Stomach (tissue), 9 donors: Measurements from ENCODE around the gene POLD4. TPM values are rescaled to one million over a fixed set of nuclear protein-coding genes. Genes with fewer than 3 reads are reported as not detected.

Experiments
- DNase-seq, 2 donors: peaks; one replicate each; pipeline versions ENCODE4 v3.0.0 to v3.0.0-alpha.2; 2013 to 2019
- H3K27ac ChIP-seq, 5 donors: fragments of 200-600 bp in 4 of 5; sonication (generic) in 4 of 5; one replicate each; pipeline ENCODE4 v1.5.1; 2013 to 2019; ENCODE audit warnings: mild to moderate bottlenecking in 1 of 5, moderate library complexity in 1 of 5
- H3K27me3 ChIP-seq, 3 donors: fragments of 200-600 bp; sonication (generic); one replicate each; pipeline ENCODE4 v1.5.1; 2017 to 2019; ENCODE audit warnings: mixed run types in 1 of 3
- H3K36me3 ChIP-seq, 4 donors: fragments of 200-600 bp; sonication (generic); 1 replicate in 3 of 4; 2 replicates in 1 of 4; pipeline ENCODE4 v1.5.1; 2016 to 2019
- H3K4me1 ChIP-seq, 4 donors: fragments of 200-600 bp; sonication (generic); one replicate each; pipeline ENCODE4 v1.5.1; 2016 to 2019
- H3K4me3 ChIP-seq, 4 donors: fragments of 200-600 bp; sonication (generic) in 3 of 4; one replicate each; pipeline ENCODE4 v1.5.1; 2016 to 2019; ENCODE audit warnings: mild to moderate bottlenecking in 1 of 4
- H3K9me3 ChIP-seq, 4 donors: fragments of 200-600 bp; sonication (generic); one replicate each; pipeline ENCODE4 v1.5.1; 2016 to 2019
- CTCF ChIP-seq, 7 experiments: fragments of 450-650 bp in 4 of 7; fragments of 200-600 bp in 3 of 7; sonication (generic) in 3 of 7; IDR thresholded peaks; one replicate each; pipeline ENCODE4 v1.5.1; 2016 to 2019; ENCODE audit warnings: antibody characterized with exemption in 7 of 7, control low read depth in 2 of 7, mild to moderate bottlenecking in 1 of 7
- EP300 ChIP-seq: sonication (generic); formaldehyde crosslinking; IDR thresholded peaks from one replicate; pipeline ENCODE4 v1.6.1; 2017; ENCODE audit warnings: antibody characterized with exemption
- POLR2A ChIP-seq, 4 donors: fragments of 450-650 bp; IDR thresholded peaks; one replicate each; pipeline ENCODE4 v1.6.1; 2016; ENCODE audit warnings: antibody characterized with exemption in 4 of 4, control low read depth in 2 of 4, mild to moderate bottlenecking in 1 of 4, moderate library complexity in 1 of 4
- POLR2AphosphoS5 ChIP-seq, 3 donors: sonication (generic); formaldehyde crosslinking; IDR thresholded peaks; one replicate each; pipeline ENCODE4 v1.6.1; 2016; ENCODE audit warnings: antibody characterized with exemption in 3 of 3
- WGBS, 5 donors: extraction: QIAGEN DNeasy Blood & Tissue Kit in 3 of 5; methylation state at CpG; one replicate each; pipeline versions ENCODE4 v1.1.5 to v1.1.7; 2013 to 2018; 5-methylcytosine and 5-hydroxymethylcytosine counted together
- intact Hi-C: fragments of 100-400 bp; cut with DNase I; formaldehyde crosslinking; loops from one replicate; pipeline ENCODE4 v1.15.1; 2023; ENCODE audit warnings: low total_unique reads
- polyA plus RNA-seq, 3 donors: library from polyadenylated mRNA; stranded (reverse); fragments of 200-250 nt; gene quantifications; one replicate each; pipeline ENCODE4 v1.2.3, GENCODE V29; 2013
- total RNA-seq, 5 donors: library from RNA; depleted of rRNA; stranded (reverse); fragments of >200 nt; gene quantifications; one replicate each; pipeline versions ENCODE4 v1.1.0 to v1.2.3, GENCODE V29; 2014 to 2016
- donor health status: healthy with polysubstance abuse.
- donor health status: Bipolar disorder and iron deficiency.
- donor health status: healthy.

POLD4 gene
- total and polyA plus RNA-seq, 8 donors: 13.8 to 316 (median 109) TPM

GRCh38 chr11:67314218-67314617, 39.1 kb downstream of the POLD4 start:
- Histone ChIP-seq H3K27ac (no peak overlapping the region), H3K36me3 (peaks cover 16 to 31% (median 28%) of the 10 kb centered on the region in 4 donors), H3K4me1 (peaks cover 26 to 46% (median 38%) of the 10 kb centered on the region in 4 donors), H3K9me3 (no peaks in the 10 kb centered on the region), H3K4me3 (no peak overlapping the region), H3K27me3 (no peaks in the 10 kb centered on the region)
- WGBS, 5 donors: 83 to 90% (median 87%) methylated on average over 2 of the region's 2 CpGs
- intact Hi-C loops: loop anchor here (5.0 kb wide), 1 partner anchor 52 kb away; no protein-coding TSS in a partner anchor
- TF ChIP-seq EP300: no peak
- TF ChIP-seq POLR2A (IDR thresholded peaks at IDR 0.05): no peak
- DNase-seq: peak in 1 of 2 donors; percentile 16

- H3K36me3 ChIP-seq: peaks cover 25 to 40% (median 37%) of the 10 kb centered on the region in 4 donors
- H3K9me3 ChIP-seq: no peaks in the 10 kb centered on the region
- H3K27ac ChIP-seq: peak overlapping the region; percentile 40 to 84 (median 66)
- intact Hi-C loops: loop anchor here (5.0 kb wide), 1 partner anchor 51 kb away; no protein-coding TSS in a partner anchor
- no peak overlapping the region for H3K4me3 ChIP-seq
- 83 to 93% (median 89%) methylated on average over 11 of the region's 11 CpGs for WGBS, 5 donors
- peaks cover 18 to 37% (median 28%) of the 10 kb centered on the region in 4 donors for H3K4me1 ChIP-seq
- no peaks in the 10 kb centered on the region for H3K27me3 ChIP-seq
- DNase-seq: peak in 1 of 2 donors; percentile 3
- TF ChIP-seq CTCF (IDR thresholded peaks at IDR 0.05) (no peak), EP300 (no peak), POLR2A (IDR thresholded peaks at IDR 0.05) (no peak), POLR2AphosphoS5 (IDR thresholded peaks at IDR 0.05) (no peak)
These were observed 40.0 kb downstream of the POLD4 start for GRCh38 chr11:67313125-67313890.

GRCh38 chr11:67312187-67313021, 40.9 kb downstream of the POLD4 start:
- TF ChIP-seq EP300 (no peak), POLR2AphosphoS5 (IDR thresholded peaks at IDR 0.05) (peak in 2 of 3 donors; percentile 76 to 81)
- WGBS, 5 donors: 33 to 59% (median 45%) methylated on average over 21 to 22 of the region's 22 CpGs
- Histone ChIP-seq H3K36me3 (peaks cover 26 to 49% (median 46%) of the 10 kb centered on the region in 4 donors), H3K27me3 (no peaks in the 10 kb centered on the region), H3K4me3 (no peak overlapping the region), H3K27ac (peak overlapping the region; percentile 60 to 84 (median 71)), H3K4me1 (peaks cover 15 to 33% (median 24%) of the 10 kb centered on the region in 4 donors), H3K9me3 (no peaks in the 10 kb centered on the region)
- peak; percentile 84 for DNase-seq
- intact Hi-C loops: loop anchor here (5.0 kb wide), 1 partner anchor 50 kb away; no protein-coding TSS in a partner anchor

DNA sequence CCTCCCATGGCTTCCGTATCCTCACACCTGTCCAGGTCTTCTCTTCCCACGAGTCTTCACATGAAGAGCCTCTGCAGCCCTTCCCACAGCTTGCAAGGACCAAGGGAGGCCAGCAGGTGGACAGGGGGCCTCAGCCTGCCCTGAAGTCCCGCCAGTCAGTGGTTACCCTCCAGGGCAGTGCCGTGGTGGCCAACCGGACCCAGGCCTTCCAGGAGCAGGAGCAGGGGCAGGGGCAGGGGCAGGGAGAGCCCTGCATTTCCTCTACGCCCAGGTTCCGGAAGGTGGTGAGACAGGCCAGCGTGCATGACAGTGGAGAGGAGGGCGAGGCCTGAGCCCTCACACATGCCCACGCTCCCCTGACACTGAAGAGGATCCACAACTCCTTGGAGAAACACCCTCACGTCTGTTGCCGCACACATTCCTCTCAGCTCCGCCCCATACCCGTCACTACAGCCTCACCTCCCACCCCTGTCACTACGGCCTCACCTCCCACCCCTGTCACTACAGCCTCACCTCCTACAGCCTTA, 41.7 kb downstream of the POLD4 start:
- Histone ChIP-seq H3K36me3 (peaks cover 26 to 57% (median 53%) of the 10 kb centered on the region in 4 donors), H3K9me3 (no peaks in the 10 kb centered on the region), H3K27me3 (no peaks in the 10 kb centered on the region), H3K27ac (peak overlapping the region; percentile 60 to 84 (median 71)), H3K4me3 (no peak overlapping the region), H3K4me1 (peaks cover 15 to 29% (median 22%) of the 10 kb centered on the region in 4 donors)
- WGBS, 5 donors: 76 to 83% (median 79%) methylated on average over 12 to 15 of the region's 15 CpGs
- DNase-seq: peak; percentile 23 to 46
- no peak for TF ChIP-seq EP300
- TF ChIP-seq POLR2A (IDR thresholded peaks at IDR 0.05): no peak
- TF ChIP-seq POLR2AphosphoS5 (IDR thresholded peaks at IDR 0.05): no peak
- TF ChIP-seq CTCF (IDR thresholded peaks at IDR 0.05): no peak
- intact Hi-C loops: loop anchor here (5.0 kb wide), 1 partner anchor 49 kb away; no protein-coding TSS in a partner anchor
